Fibroblast of lung (primary cell): ENCODE data around the gene B4GALT4. TPM values are rescaled to one million over a fixed set of nuclear protein-coding genes. Genes with fewer than 3 reads are reported as not detected.

Experiments
- DNase-seq, 2 donors: peaks; one replicate each; pipeline versions ENCODE4 v3.0.0 to v3.0.0-alpha.2; 2010; ENCODE audit warnings: low read depth in 2 of 2
- H2AFZ ChIP-seq: 2 replicates; pipeline ENCODE4 v1.5.1; 2012; ENCODE audit warnings: low read length, control low read depth, inconsistent platforms
- H3K27ac ChIP-seq: 2 replicates; pipeline ENCODE4 v1.5.1; 2011; ENCODE audit warnings: low read length, control low read depth; ENCODE audit not compliant: insufficient read depth
- H3K27me3 ChIP-seq: 2 replicates; pipeline ENCODE4 v1.5.1; 2011; ENCODE audit warnings: mild to moderate bottlenecking, low read length; ENCODE audit not compliant: control insufficient read depth, insufficient read depth
- H3K36me3 ChIP-seq: 2 replicates; pipeline ENCODE4 v1.5.1; 2011; ENCODE audit warnings: low read length; ENCODE audit not compliant: control insufficient read depth, insufficient read depth
- H3K4me1 ChIP-seq: 2 replicates; pipeline ENCODE4 v1.5.1; 2011; ENCODE audit warnings: low read length; ENCODE audit not compliant: control insufficient read depth, insufficient read depth; ENCODE audit errors: extremely low read depth
- H3K4me2 ChIP-seq: 2 replicates; pipeline ENCODE4 v1.5.1; 2011; ENCODE audit warnings: low read length, control low read depth; ENCODE audit not compliant: insufficient read depth; ENCODE audit errors: extremely low read depth
- H3K4me3 ChIP-seq, 4 experiments: fragments of 200-600 bp in 1 of 4; sonication (generic) in 1 of 4; replicated peaks in 1 of 4; 2 replicates each; pipeline ENCODE4 v1.5.1; 2011 to 2016; ENCODE audit warnings: low read length in 4 of 4, low read depth in 3 of 4, mild to moderate bottlenecking in 3 of 4, control low read depth in 2 of 4, inconsistent platforms in 1 of 4, mixed read lengths in 1 of 4; ENCODE audit not compliant: insufficient read depth in 1 of 4; ENCODE audit errors: control extremely low read depth in 1 of 4
- H3K79me2 ChIP-seq: 2 replicates; pipeline ENCODE4 v1.5.1; 2012; ENCODE audit warnings: mild to moderate bottlenecking, low read length, inconsistent platforms; ENCODE audit not compliant: control insufficient read depth, insufficient read depth
- H3K9ac ChIP-seq: 2 replicates; pipeline ENCODE4 v1.5.1; 2011; ENCODE audit warnings: mild to moderate bottlenecking, low read length, control low read depth; ENCODE audit not compliant: insufficient read depth
- H3K9me3 ChIP-seq: 2 replicates; pipeline ENCODE4 v1.5.1; 2012; ENCODE audit warnings: low read depth, low read length; ENCODE audit not compliant: control insufficient read depth, insufficient read depth
- H4K20me1 ChIP-seq: 2 replicates; pipeline ENCODE4 v1.5.1; 2011; ENCODE audit warnings: low read length; ENCODE audit not compliant: control insufficient read depth, insufficient read depth; ENCODE audit errors: extremely low read depth
- EZH2 ChIP-seq: IDR thresholded peaks from 2 replicates; pipeline ENCODE4 v1.5.1; 2012; ENCODE audit warnings: low read length, control low read depth, mild to moderate bottlenecking; ENCODE audit errors: missing control alignments
- polyA plus RNA-seq, 2 donors: library from polyadenylated mRNA; depleted of rRNA in 1 of 2; stranded (reverse) in 1 of 2; unstranded in 1 of 2; fragments of >200 nt; gene quantifications; 2 replicates each; pipeline ENCODE4 v1.2.1, GENCODE V29; 2011 to 2012; ENCODE audit warnings: missing spikeins in 1 of 2
- total RNA-seq: library from RNA; depleted of rRNA; stranded (reverse); fragments of >200 nt; gene quantifications from 2 replicates; pipeline ENCODE4 v1.2.1, GENCODE V29; 2014
- TF ChIP-seq, protein P1 (sequence below), 2 donors: IDR thresholded peaks in 1 of 2; conservative IDR thresholded peaks in 1 of 2; 1 replicate in 1 of 2; 2 replicates in 1 of 2; pipeline ENCODE4 v1.5.1; 2011 to 2012; ENCODE audit warnings: low read length in 2 of 2, control low read depth in 1 of 2, inconsistent platforms in 1 of 2, low read depth in 1 of 2, mild to moderate bottlenecking in 1 of 2

Gene B4GALT4
- total and polyA plus RNA-seq, 2 donors (not counting 1 experiment from before 2014, with no cell fraction given): 19.5 to 32.4 TPM

- DNase-seq: no peak
- Histone ChIP-seq H3K36me3 (peaks cover 7% of the 10 kb centered on the region), H3K9ac (no peak overlapping the region), H4K20me1 (no peaks in the 10 kb centered on the region), H3K4me3 (no peak overlapping the region), H2AFZ (no peak overlapping the region), H3K27ac (no peak overlapping the region), H3K27me3 (no peaks in the 10 kb centered on the region), H3K79me2 (no peaks in the 10 kb centered on the region), H3K4me2 (no peak overlapping the region), H3K4me1 (no peaks in the 10 kb centered on the region), H3K9me3 (no peaks in the 10 kb centered on the region)
- TF ChIP-seq EZH2: no peak
- TF ChIP-seq, protein P1, sequence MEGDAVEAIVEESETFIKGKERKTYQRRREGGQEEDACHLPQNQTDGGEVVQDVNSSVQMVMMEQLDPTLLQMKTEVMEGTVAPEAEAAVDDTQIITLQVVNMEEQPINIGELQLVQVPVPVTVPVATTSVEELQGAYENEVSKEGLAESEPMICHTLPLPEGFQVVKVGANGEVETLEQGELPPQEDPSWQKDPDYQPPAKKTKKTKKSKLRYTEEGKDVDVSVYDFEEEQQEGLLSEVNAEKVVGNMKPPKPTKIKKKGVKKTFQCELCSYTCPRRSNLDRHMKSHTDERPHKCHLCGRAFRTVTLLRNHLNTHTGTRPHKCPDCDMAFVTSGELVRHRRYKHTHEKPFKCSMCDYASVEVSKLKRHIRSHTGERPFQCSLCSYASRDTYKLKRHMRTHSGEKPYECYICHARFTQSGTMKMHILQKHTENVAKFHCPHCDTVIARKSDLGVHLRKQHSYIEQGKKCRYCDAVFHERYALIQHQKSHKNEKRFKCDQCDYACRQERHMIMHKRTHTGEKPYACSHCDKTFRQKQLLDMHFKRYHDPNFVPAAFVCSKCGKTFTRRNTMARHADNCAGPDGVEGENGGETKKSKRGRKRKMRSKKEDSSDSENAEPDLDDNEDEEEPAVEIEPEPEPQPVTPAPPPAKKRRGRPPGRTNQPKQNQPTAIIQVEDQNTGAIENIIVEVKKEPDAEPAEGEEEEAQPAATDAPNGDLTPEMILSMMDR (conservative IDR thresholded peaks at IDR 0.05 in 1 of 2, IDR thresholded peaks at IDR 0.05 in 1 of 2; ENCODE audit: low read depth in 1 of 2, low read length in 2 of 2): no peak
Observed at GRCh38 chr3:119219069-119219468, 21.6 kb downstream of the B4GALT4 start.

DNA sequence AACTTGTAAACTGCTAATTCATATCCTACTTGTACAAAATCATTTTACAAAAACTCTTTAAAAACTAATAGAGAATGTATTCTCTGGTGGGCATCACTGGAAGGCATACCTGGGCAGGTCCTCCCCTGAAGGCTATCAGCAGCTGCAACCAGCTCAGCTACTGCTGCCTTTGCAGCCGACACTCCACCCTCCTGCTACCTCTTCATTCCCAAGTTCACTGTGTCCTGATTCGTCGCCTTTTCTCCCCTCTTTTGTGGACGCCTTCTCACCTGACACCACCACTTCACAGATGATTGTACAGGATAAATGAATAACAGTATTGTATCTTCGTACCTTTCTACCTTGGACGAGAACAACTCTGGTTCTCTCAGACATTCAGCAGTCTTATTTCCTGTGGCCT lies 28.9 kb downstream of the B4GALT4 start:
- H3K36me3 ChIP-seq: peaks cover 2% of the 10 kb centered on the region
- H3K27me3 ChIP-seq: no peaks in the 10 kb centered on the region
- no peaks in the 10 kb centered on the region for H4K20me1 ChIP-seq
- no peaks in the 10 kb centered on the region for H3K4me1 ChIP-seq
- H3K9ac ChIP-seq: no peak overlapping the region
- no peaks in the 10 kb centered on the region for H3K9me3 ChIP-seq
- TF ChIP-seq EZH2: no peak
- TF ChIP-seq, protein P1 (conservative IDR thresholded peaks at IDR 0.05 in 1 of 2, IDR thresholded peaks at IDR 0.05 in 1 of 2; ENCODE audit: low read depth in 1 of 2, low read length in 2 of 2): no peak
- no peak overlapping the region for H3K27ac ChIP-seq
- H2AFZ ChIP-seq: no peak overlapping the region
- no peak overlapping the region for H3K4me3 ChIP-seq
- H3K4me2 ChIP-seq: no peak overlapping the region
- no peaks in the 10 kb centered on the region for H3K79me2 ChIP-seq
- DNase-seq: no peak

DNA sequence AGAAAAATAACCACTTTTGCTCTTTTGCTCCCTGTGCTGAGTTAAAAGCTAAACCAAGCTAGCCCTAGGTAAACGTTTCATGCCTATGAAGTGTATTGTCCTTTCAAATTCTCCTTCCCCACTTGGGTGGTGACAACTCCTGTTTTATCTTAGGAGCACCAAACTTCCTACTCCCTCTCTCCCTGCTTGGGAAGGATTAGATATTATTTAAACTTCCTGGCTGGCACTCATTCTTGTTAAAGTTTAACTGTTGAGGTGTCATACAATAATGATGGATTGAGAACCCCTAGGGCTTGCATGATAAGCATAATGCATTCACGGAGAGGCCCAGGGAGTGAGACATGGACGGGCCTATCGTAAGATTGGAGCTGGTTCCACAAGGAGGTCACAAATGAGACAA lies 29.5 kb downstream of the B4GALT4 start:
- Histone ChIP-seq H3K36me3 (peaks cover 2% of the 10 kb centered on the region), H3K4me2 (no peak overlapping the region), H3K4me3 (no peak overlapping the region), H3K4me1 (no peaks in the 10 kb centered on the region), H3K27ac (no peak overlapping the region), H3K79me2 (no peaks in the 10 kb centered on the region), H3K9ac (no peak overlapping the region), H3K27me3 (no peaks in the 10 kb centered on the region), H4K20me1 (no peaks in the 10 kb centered on the region), H2AFZ (no peak overlapping the region), H3K9me3 (no peaks in the 10 kb centered on the region)
- TF ChIP-seq, protein P1 (conservative IDR thresholded peaks at IDR 0.05 in 1 of 2, IDR thresholded peaks at IDR 0.05 in 1 of 2; ENCODE audit: low read depth in 1 of 2, low read length in 2 of 2): no peak
- TF ChIP-seq EZH2: no peak
- DNase-seq: no peak
